HG03108 (cell line): Measurements from ENCODE around the gene ACTN4.

Source experiments
- ATAC-seq: cut with Tn5 transposase; IDR thresholded peaks from one replicate; pipeline ENCODE4 v1.9.1; 2021; ENCODE audit warnings: moderate library complexity; ENCODE audit not compliant: unreplicated experiment

ACTN4 gene

DNA sequence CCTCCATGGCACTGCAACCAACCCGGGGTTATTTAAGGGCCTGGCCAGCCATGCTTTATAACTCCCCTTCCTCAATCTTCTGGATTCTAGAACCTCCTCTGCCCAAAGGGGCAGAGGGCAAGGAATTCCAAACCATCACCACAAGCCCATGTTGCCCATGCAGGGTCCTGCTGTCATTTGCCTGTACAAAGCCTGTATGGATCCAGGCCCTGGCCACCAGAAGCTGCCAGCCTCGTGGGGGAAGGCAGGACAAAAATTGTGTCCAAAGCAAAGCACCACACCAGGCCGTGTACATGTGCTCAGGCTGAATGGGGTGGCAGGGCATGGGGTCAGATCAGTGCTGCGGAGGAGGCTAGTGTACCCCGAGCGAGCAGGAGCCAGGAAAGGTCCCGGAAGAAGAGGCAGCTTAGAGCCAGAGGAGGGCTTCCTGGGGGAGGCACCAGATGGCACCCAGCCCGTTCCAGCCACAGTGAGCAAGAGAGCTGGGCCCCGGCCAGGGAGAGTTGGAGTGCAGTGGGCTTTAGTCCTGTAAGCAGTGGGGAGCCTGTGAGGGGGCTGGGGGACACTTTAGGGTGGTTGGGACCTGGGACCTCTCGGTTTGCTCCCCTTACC lies 61.1 kb downstream of the ACTN4 start:
- ATAC-seq: no peak

DNA sequence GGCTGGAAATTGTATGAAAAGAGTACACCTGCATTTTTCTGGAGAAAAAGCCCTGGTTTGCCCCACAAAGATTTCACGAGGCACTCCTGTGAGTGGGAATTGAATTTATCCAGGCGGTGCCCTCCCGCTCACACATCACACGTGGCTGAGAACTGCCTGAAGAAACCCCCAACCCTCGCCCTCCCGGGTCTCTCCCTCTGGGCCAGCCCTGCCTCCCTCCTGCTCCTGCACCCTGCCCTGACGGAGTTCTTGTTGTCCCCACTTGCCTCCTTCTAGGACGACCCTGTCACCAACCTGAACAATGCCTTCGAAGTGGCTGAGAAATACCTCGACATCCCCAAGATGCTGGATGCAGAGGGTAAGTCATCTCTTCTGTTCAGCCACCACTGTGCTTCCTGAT lies 61.7 kb downstream of the ACTN4 start:
- ATAC-seq: no peak

DNA sequence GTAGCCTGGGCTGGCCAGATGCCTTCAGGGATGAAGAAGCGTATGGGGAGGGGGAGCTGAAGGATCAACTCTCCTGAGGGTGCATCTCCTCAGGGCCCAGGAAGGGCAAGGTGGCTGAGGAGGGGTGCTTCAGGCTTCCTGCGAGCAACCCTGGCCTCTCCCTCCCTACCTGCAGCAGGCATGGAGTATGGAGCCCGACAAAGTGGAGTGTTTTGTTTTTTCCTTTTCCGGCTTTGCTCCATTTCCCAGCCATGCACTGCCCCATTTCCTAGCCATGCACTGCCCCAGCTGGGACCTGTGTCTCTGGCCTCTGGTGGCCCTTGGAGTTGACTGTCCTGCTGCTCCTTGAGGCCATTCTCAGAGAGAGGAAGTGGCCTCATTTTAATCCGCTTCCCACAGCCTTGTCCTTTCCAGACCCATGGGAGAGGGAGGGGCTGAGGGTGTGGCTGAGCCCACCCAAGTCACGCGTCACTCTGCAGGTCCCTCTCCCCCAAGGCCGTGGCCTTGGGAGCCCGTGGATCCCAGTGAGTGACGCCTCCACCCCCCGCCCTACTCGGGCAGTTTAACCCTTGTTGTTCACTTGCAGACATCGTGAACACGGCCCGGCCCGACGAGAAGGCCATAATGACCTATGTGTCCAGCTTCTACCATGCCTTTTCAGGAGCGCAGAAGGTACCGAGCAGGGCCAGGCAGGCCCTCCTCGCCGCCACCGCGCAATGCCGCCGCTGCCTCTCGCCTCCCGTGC lies 62.4 kb downstream of the ACTN4 start:
- no peak for ATAC-seq

DNA sequence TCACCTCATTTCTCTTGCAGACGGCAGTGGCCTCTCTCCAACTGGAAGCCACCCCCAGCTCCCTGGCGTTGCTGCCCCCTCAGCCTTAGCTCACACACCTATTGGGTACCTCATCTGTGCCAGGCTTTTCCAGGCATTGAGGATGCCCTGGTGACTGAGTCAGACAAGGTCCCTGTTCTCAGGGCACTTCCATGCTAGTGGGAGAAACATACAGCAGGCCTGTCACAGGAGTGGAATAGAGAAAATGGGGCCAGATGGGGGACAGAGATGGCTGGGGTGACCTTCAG lies 62.9 kb downstream of the ACTN4 start:
- ATAC-seq: no peak

DNA sequence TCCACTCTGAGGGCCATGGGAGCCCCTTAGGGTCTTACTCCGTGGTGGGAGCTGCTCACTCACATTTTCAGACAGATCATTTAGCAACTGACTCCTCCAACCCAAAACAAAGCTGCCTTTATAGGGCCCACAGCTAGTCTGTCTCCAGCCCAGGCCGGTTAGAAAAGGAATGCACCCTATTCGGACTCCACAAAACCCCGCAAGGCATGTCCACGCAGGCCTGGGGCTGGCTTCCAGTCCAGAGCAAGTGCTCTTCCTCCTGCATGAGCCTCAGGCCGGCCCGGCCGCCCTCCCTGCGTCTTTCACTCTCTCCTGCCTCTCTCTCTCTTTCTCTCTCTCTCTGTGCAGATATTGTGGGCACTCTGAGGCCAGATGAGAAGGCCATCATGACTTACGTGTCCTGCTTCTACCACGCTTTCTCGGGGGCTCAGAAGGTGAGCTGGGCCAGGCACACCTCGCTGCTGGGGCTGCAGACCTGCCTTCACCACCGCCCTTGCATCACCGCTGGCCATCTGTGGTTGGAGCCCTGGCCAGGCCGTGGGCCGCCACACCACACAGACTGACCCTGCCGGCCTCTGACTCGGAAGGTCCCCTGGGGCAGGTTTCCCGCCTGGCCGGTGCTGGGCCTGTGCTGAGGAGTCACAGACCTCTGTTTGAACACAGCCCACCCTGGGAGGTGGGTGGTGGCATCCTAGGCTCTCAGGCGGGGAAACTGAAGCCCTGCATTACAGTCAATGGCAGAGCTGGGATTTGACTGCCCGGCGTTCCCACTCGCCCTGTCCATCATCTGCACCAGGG lies 63.7 kb downstream of the ACTN4 start:
- no peak for ATAC-seq

DNA sequence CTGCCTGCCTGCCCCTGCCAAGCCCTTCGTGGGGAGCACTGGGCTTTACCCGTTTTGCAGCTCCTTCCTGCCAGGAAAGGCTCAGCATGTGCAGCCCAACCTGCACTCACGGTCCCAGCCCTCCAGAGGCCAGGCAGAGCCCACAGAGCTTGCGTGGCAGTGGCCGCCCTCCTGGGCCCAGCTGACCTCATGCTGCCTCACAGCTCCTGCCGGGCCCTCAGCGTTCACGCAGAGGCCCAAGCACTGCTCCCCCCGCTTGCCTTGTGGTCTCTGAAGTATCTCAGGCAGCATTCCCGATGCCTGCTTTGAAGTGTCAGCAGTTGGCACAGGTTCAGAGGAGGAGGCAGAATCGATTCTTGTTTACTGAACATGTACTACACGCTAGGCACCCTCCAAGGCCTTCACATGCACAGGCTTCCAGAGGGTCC lies 64.3 kb downstream of the ACTN4 start:
- ATAC-seq: no peak

DNA sequence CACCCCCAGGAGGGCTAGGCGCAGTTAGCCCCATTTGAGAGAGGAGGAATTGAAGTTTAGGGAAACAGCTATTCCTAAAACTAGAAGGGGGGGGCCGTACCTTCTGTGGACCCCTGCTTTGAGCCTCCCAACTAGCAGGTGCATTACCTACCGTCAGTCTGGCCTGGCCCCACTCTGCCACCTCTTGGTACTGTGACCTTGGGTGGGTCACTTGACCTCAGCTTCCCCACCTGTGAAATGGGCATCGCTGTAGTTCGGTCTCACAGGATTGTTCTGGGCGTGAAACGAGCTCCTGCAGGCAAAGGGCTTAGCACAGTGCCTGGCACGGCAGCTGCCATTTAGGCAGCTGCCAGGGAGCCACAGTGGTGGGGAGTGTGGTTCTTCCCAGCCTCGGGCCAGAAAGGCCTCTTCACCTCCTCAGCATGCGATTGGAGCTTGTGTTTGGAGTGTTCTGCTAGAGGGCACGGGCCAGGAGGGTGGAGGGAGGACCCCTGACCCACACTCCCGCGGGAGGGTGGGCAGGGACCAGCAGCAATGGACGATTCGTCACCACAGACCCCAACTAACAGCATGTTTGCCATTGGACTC lies 64.8 kb downstream of the ACTN4 start:
- no peak for ATAC-seq

DNA sequence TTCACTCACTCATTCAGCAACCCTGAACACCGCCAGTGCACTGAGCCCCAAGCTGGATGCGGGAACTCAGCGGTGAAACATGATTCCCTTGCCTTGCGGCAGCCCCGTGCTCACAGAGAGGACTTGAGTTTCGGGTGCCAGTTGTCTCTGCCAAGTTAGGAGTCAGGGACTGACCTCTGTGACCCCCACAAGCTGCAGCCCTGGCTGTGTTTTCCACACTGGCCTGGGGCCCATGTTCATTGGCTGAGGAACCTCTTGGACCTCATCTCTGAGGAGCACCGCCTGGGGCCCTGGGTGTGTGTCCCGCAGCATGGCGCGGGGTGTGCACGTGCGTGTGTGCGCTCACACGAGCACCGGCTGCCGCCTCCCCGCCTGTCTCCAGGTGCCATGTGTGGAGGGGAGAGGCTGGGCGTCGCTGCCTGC lies 65.8 kb downstream of the ACTN4 start:
- no peak for ATAC-seq

DNA sequence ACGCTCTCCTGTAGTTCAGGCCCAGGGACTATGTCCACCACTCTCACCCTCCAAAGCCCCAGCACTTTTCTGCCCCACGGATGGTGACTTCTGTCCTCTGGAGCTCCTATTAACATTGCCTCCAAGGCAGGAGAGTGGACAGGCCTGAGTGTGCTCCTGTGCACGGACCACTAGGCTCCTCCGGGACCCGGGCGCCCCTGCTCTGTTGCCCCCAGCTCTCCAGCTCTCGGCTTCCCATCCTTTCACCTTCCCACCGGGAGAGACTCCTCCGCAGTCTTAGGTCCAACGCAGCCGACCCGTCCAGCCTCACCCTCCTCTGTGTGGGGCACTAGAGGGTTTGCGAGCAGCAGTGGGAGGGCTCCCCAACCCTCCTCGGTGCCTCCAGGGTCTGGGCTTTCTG lies 66.4 kb downstream of the ACTN4 start:
- no peak for ATAC-seq

DNA sequence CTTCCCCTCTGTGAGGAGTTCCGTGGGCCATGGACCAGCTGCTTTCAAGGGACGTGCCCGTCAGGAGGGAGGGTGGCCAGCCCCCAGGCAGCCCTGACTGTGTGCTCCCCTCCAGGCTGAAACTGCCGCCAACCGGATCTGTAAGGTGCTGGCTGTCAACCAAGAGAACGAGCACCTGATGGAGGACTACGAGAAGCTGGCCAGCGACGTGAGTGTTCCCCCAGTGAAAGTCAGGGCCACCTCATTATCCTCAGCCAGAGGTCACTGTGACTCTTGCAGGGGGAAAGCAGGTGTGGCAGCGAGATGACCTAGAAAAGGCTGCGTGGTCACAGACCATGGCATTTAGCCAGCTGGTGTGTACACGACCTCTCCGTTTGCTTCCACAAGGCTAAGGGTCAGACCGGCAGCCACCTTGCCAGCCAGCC lies 66.9 kb downstream of the ACTN4 start:
- ATAC-seq: no peak

DNA sequence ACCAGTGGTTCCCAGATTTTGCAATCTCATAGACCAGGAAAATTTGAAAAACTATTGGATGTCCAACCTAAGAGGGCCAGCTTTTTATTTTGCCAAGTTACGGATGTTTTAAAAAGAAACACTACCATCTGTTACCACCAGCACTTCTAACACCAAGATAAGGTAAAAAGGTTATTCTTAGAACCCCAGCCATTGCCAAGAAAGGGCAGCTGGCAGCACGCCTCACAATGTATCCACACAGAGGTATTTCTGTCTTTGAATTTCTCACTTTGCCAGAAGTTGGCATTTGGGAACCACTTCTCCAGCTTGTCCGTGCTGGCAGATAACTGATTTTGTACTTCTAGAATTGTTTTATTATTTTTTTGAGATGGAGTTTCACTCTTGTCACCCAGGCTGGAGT lies 68.1 kb downstream of the ACTN4 start:
- ATAC-seq: no peak

DNA sequence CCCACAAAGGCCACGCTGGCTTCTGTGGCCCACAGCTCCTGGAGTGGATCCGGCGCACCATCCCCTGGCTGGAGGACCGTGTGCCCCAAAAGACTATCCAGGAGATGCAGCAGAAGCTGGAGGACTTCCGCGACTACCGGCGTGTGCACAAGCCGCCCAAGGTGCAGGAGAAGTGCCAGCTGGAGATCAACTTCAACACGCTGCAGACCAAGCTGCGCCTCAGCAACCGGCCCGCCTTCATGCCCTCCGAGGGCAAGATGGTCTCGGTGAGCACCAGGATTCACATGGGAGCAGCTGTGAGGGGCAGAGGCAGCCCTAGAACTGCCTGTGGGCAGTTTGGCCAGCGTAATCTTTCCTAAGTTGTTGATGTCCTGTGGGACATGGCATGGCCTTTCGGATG lies 69.6 kb downstream of the ACTN4 start:
- ATAC-seq: no peak

DNA sequence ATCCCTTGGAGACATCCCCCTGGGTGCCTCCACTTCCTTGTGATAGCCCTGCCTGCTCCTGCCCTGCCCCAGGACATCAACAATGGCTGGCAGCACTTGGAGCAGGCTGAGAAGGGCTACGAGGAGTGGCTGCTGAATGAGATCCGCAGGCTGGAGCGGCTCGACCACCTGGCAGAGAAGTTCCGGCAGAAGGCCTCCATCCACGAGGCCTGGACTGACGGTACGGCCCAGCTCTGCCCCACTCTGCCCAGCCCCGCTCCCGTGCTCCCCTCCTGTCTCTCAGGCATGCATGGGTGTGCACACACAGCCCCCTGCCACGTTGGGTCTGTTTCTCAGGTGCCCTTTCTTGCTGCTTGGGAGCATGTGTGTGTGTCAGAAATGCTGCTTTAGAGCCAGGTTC lies 70.4 kb downstream of the ACTN4 start:
- ATAC-seq: no peak

DNA sequence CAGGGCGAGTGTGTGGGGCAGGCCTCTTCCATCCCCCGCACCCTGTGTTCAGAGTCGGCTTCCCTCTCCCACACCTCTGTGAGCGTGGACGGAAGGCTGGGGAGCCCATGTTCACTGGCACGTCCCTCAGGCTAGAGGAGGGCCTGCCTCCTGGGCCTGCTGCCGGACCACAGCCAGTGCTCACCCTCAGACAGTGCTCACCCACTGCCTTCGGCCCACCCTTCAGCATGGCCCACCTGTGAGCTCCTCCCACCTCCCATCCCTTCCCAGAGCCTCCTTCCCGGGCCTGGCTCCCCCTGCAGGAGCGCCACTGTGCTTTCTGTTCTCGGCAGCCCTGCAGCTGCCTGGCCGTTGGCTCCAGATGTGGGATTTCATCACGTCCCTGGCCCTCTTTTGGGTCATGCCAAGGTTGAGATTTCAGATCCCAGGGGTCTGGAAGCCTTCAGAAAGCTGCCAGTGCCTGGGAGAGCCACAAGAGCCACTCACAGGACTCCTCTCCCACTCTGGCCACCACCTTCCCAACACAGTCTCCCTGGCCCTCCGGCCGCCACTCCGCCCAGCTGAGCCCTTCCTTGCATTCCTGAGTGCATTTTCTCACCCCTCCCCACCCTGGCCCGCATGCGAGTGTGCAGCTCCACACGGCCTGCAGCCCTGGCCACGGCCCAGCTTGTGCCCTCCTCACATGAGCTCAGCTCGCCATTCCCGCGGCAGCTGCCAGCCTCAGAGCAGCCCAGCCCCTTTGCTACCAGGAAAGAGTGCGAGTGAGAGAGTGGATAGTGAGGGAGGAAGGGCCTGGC lies 71.5 kb downstream of the ACTN4 start:
- ATAC-seq: no peak

DNA sequence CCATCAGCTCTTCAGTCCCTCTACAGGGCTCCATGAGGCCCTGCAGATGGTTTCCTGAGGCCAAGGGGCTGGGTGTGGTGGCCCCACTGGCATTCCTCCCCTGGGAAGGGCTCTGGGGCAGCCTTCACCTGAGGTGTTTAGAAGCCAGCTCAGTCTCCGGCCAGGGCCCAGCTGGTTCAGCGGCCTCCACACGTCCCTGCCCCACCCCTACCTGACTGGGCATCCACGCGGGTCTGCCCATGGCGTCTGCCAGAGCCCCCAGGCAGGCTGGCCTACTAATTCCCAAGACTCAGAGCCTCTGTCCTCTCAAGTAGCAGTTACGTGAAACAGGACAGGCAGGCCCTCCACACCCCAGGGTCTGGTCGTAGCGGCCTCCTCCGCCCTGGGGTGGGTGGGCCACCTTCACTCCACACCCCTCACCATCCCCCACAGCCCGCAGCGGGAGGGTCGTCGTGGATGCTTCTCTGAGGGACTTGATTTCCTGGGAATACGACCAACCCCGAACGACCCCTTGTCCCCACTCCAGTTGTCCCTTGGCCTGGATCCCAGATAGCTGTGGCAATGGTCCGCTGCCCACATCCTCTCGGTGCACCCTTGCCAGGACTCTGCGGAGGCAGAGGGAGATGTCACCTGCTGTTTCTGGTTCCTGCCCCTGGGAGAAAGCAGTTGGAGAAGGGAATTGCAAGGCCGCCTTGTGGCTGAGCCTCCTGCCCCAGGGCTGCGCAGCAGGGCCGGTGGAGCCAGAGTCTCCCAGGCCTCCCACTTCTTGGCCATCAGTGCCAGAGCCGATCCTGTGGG lies 72.5 kb downstream of the ACTN4 start:
- no peak for ATAC-seq

DNA sequence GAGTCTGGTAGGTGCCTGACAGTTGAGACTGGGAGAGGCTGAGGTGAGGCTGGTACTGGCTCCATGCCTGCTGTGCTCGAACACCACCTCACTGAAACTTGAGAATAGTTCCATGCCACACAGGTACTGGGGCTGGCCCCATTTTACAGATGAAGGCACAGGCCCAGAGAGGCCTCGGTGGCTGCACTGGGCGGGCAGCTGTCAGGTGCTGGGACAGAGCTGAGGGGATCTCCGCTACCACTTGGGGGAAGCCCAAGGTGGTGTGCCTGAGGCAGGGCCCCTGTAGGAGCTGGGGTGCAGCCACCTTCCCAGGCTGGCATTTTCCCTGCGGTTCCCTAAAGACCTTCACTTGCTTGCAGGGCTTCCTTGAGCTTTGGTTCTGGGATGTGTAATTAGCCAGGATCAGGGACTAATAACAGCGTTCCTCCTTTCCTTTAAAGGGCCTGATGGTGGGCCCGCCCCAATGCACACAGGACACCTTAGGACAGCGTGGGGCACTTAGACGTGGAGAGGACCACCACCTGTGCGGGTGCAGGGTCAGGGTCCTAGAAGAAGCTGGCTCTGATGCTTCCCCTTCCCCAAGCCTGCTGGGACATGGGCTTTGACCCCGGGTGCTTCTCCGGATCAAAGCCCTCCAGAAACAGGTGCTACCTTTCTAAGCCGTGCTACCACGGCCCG lies 73.2 kb downstream of the ACTN4 start:
- no peak for ATAC-seq

DNA sequence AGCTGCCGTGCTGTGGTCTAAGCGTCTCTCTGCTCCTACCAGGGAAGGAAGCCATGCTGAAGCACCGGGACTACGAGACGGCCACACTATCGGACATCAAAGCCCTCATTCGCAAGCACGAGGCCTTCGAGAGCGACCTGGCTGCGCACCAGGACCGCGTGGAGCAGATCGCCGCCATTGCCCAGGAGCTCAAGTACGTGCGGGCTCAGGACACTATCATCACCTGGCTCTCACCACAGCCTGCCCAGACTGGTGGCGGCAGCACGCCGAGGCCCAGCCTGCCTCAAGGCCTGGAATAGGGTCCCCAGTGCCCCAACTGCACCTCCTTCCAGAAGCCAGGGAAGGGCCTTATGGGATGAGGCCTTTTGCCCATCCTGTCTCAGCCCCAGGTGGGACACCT lies 74.0 kb downstream of the ACTN4 start:
- ATAC-seq: no peak

DNA sequence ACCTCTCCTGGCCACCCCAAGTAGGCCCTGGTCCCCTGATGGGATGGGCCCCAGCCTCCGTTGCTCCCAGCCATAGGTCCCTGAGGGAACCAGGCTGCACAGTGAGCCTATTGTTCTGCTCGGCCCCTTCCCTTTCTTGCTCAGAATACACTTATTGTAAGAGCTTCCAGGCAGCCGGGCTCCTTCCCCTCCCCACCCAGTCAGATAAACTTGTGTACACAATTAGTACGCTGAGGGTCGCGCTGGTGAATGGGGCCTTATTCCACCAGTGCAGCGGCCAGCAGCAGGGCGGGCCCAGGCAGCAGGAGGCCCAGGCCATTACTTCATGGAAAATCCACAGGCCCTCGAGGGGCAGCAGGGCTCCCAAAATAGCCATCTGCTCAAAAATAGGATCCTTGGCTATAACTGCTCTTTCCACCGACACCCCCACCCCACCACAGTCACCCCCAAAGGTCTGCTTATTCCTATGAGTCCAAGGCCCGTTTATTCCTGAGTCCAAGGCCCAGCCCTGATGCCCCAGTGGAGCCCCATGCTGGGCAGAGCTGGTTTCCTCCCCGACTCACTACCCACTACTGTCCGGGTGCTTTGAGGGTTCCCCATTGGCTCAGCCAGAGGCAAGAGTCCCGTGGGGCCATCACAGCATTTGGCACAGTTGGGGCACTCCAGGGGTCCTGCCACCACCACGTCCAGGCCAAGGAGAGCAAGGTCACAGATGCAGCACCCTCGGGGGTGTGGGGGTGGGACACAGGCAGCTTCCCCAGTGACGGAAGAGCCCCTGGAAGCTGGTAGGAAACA lies 74.7 kb downstream of the ACTN4 start:
- no peak for ATAC-seq
